NT2/D1 (cell line): ENCODE results near the gene EIF4E2.

ENCODE experiments used
- DNase-seq: peaks from one replicate; pipeline ENCODE4 v3.0.0-alpha.2; 2011; ENCODE audit warnings: low read depth, low spot score
- H3K27me3 ChIP-seq: 2 replicates; pipeline ENCODE4 v1.6.0; 2011; ENCODE audit warnings: mild to moderate bottlenecking; ENCODE audit not compliant: insufficient read length, insufficient read depth
- H3K36me3 ChIP-seq: 2 replicates; pipeline ENCODE4 v1.6.1; 2011; ENCODE audit warnings: mild to moderate bottlenecking, low read length, mixed read lengths; ENCODE audit not compliant: insufficient read depth, insufficient read length
- H3K4me1 ChIP-seq: 2 replicates; pipeline ENCODE4 v1.5.1; 2011; ENCODE audit not compliant: insufficient read depth, insufficient read length
- H3K4me3 ChIP-seq: 2 replicates; pipeline ENCODE4 v1.5.1; 2011; ENCODE audit warnings: low read depth; ENCODE audit not compliant: insufficient read length
- H3K9ac ChIP-seq: 2 replicates; pipeline ENCODE4 v1.6.0; 2011; ENCODE audit warnings: low read depth; ENCODE audit not compliant: insufficient read length
- H3K9me3 ChIP-seq: 2 replicates; pipeline ENCODE4 v1.5.1; 2011; ENCODE audit warnings: mild to moderate bottlenecking, low read length; ENCODE audit not compliant: insufficient read depth
- SUZ12 ChIP-seq: IDR thresholded peaks from 2 replicates; pipeline ENCODE4 v1.6.1; 2011; ENCODE audit not compliant: insufficient read length, insufficient read depth; ENCODE audit errors: extremely low read depth
- YY1 ChIP-seq: IDR thresholded peaks from 2 replicates; pipeline ENCODE4 v1.6.1; 2011; ENCODE audit not compliant: insufficient read length, insufficient read depth
- ZNF274 ChIP-seq: IDR thresholded peaks from 2 replicates; pipeline ENCODE4 v1.6.1; 2011; ENCODE audit warnings: mild to moderate bottlenecking, low read depth, low read length

The EIF4E2 gene

GRCh38 chr2:232588680-232589585, 38.4 kb downstream of the EIF4E2 start:
- Histone ChIP-seq H3K4me1 (peaks cover 7% of the 10 kb centered on the region), H3K36me3 (peaks cover 7% of the 10 kb centered on the region), H3K9ac (no peak overlapping the region), H3K4me3 (no peak overlapping the region), H3K9me3 (no peaks in the 10 kb centered on the region), H3K27me3 (no peaks in the 10 kb centered on the region)
- no peak for DNase-seq
- TF ChIP-seq SUZ12 (no peak), YY1 (no peak)

- DNase-seq, result no peak
- TF ChIP-seq SUZ12 (no peak), YY1 (no peak), ZNF274 (no peak)
- H3K36me3 ChIP-seq, result no peaks in the 10 kb centered on the region
- H3K27me3 ChIP-seq, result no peaks in the 10 kb centered on the region
- H3K4me3 ChIP-seq, result no peak overlapping the region
- H3K9ac ChIP-seq, result no peak overlapping the region
- H3K9me3 ChIP-seq, result no peaks in the 10 kb centered on the region
- H3K4me1 ChIP-seq, result peaks cover 2% of the 10 kb centered on the region
Observed at GRCh38 chr2:232592772-232593395, 42.4 kb downstream of the EIF4E2 start.

GRCh38 chr2:232593982-232594381, 43.5 kb downstream of the EIF4E2 start:
- no peak for TF ChIP-seq ZNF274
- no peak for TF ChIP-seq SUZ12
- TF ChIP-seq YY1, result no peak
- H3K9me3 ChIP-seq, result no peaks in the 10 kb centered on the region
- DNase-seq, result no peak
- H3K4me1 ChIP-seq, result peaks cover 2% of the 10 kb centered on the region
- no peaks in the 10 kb centered on the region for H3K36me3 ChIP-seq
- no peak overlapping the region for H3K9ac ChIP-seq
- H3K27me3 ChIP-seq, result no peaks in the 10 kb centered on the region
- no peak overlapping the region for H3K4me3 ChIP-seq

GRCh38 chr2:232597362-232598079, 47.0 kb downstream of the EIF4E2 start:
- H3K9ac ChIP-seq, result no peak overlapping the region
- peaks cover 2% of the 10 kb centered on the region for H3K4me1 ChIP-seq
- no peaks in the 10 kb centered on the region for H3K36me3 ChIP-seq
- TF ChIP-seq YY1 (no peak), ZNF274 (no peak), SUZ12 (no peak)
- no peaks in the 10 kb centered on the region for H3K9me3 ChIP-seq
- DNase-seq, result no peak
- no peaks in the 10 kb centered on the region for H3K27me3 ChIP-seq
- no peak overlapping the region for H3K4me3 ChIP-seq

- Histone ChIP-seq H3K4me1 (no peaks in the 10 kb centered on the region), H3K9me3 (no peaks in the 10 kb centered on the region), H3K4me3 (no peak overlapping the region), H3K36me3 (no peaks in the 10 kb centered on the region), H3K9ac (no peak overlapping the region), H3K27me3 (no peaks in the 10 kb centered on the region)
- TF ChIP-seq YY1 (no peak), SUZ12 (no peak), ZNF274 (no peak)
- no peak for DNase-seq
Observed at GRCh38 chr2:232598293-232598692, 47.8 kb downstream of the EIF4E2 start.

- no peak overlapping the region for H3K9ac ChIP-seq
- no peak for DNase-seq
- H3K4me3 ChIP-seq, result no peak overlapping the region
- H3K4me1 ChIP-seq, result no peaks in the 10 kb centered on the region
- H3K9me3 ChIP-seq, result no peaks in the 10 kb centered on the region
- TF ChIP-seq SUZ12, result no peak
- no peak for TF ChIP-seq YY1
- no peak for TF ChIP-seq ZNF274
- H3K27me3 ChIP-seq, result no peaks in the 10 kb centered on the region
- H3K36me3 ChIP-seq, result no peaks in the 10 kb centered on the region
Observed at GRCh38 chr2:232600053-232600773, 49.7 kb downstream of the EIF4E2 start.
